Breast epithelium (tissue), 4 donors: Measurements from ENCODE around the gene FADS6. TPM values are rescaled to one million over a fixed set of nuclear protein-coding genes. Genes with fewer than 3 reads are reported as not detected.

Source experiments
- DNase-seq, 2 donors: peaks; one replicate each; pipeline ENCODE4 v3.0.0-alpha.2; 2019; ENCODE audit warnings: low spot score in 2 of 2
- H3K27ac ChIP-seq, 2 donors: fragments of 200-600 bp; sonication (generic) in 1 of 2; one replicate each; pipeline ENCODE4 v1.5.1; 2016 to 2019; ENCODE audit warnings: mild to moderate bottlenecking in 1 of 2
- H3K27me3 ChIP-seq, 2 donors: fragments of 200-600 bp; sonication (generic) in 1 of 2; one replicate each; pipeline versions ENCODE4 v1.5.1 to v1.6.0; 2017 to 2019; ENCODE audit warnings: control low read depth in 1 of 2, mild to moderate bottlenecking in 1 of 2
- H3K36me3 ChIP-seq: fragments of 200-600 bp; one replicate; pipeline ENCODE4 v1.5.1; 2019
- H3K4me1 ChIP-seq, 2 donors: fragments of 200-600 bp; sonication (generic); one replicate each; pipeline ENCODE4 v1.5.1; 2016 to 2019; ENCODE audit warnings: control low read depth in 1 of 2
- H3K4me3 ChIP-seq, 3 donors: fragments of 200-600 bp; sonication (generic); 1 replicate in 2 of 3; 2 replicates in 1 of 3; pipeline ENCODE4 v1.5.1; 2016 to 2019; ENCODE audit warnings: mild to moderate bottlenecking in 3 of 3, moderate library complexity in 2 of 3
- H3K9me3 ChIP-seq, 2 donors: fragments of 200-600 bp; sonication (generic) in 1 of 2; one replicate each; pipeline ENCODE4 v1.5.1; 2016 to 2019; ENCODE audit warnings: control low read depth in 1 of 2
- POLR2A ChIP-seq: fragments of 450-650 bp; IDR thresholded peaks from one replicate; pipeline ENCODE4 v1.6.1; 2016; ENCODE audit warnings: antibody characterized with exemption, mild to moderate bottlenecking, moderate library complexity
- POLR2AphosphoS5 ChIP-seq, 3 donors: sonication (generic); formaldehyde crosslinking; IDR thresholded peaks; one replicate each; pipeline ENCODE4 v1.6.1; 2017; ENCODE audit warnings: antibody characterized with exemption in 3 of 3
- intact Hi-C: fragments of 100-400 bp; cut with DNase I; formaldehyde crosslinking; loops from one replicate; pipeline ENCODE4 v1.15.1; 2023; ENCODE audit warnings: low total_unique reads
- total RNA-seq, 3 donors: library from RNA; depleted of rRNA; stranded (reverse); fragments of >200 nt; gene quantifications; one replicate each; pipeline ENCODE4 v1.1.0, GENCODE V29; 2016
- TF ChIP-seq, protein P1 (sequence below), 3 donors: fragments of 450-650 bp; IDR thresholded peaks; one replicate each; pipeline ENCODE4 v1.5.1; 2016 to 2017; ENCODE audit warnings: antibody characterized with exemption in 3 of 3, mild to moderate bottlenecking in 3 of 3, moderate library complexity in 3 of 3

Gene FADS6
- total RNA-seq, 3 donors from 2014 or later: 0.33 to 0.80 TPM; not detected in 1

DNA sequence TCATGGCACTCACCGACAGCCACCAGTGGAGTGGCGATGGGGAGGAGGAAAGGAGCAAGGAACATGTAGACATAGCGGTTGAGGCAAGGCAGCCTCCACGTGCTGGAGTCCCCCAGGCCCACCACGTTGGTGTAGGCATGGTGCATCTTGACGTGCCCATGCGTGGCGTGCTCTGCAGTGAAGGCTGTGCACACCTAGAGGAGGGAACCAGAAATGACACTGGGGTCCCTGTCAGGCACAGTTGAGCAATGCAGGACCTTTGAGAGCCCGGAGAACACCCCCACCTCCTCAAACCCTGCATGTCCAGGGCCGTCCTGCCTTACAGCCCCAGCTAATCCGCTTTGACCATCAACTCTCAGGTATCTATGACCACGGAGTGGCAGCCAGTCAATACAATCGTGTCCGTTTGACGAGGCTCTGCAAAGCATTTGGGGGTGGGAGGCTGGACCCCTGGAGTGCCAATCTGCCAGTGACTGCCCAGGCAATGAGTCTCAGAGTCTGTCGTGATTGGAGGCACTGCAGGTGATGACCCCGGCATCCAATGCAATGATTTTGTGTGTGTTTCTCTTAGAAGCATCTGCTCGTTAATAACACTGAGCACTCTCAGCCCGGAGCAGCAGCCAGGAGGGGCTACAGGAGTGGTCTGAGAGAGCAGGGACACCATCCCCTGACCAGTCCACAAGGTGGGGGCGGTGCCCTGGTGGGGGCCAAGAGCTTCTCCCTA is 10.8 kb downstream of the FADS6 start:
- TF ChIP-seq POLR2A (no peak), POLR2AphosphoS5 (IDR thresholded peaks at IDR 0.05) (no peak)
- TF ChIP-seq, protein P1, sequence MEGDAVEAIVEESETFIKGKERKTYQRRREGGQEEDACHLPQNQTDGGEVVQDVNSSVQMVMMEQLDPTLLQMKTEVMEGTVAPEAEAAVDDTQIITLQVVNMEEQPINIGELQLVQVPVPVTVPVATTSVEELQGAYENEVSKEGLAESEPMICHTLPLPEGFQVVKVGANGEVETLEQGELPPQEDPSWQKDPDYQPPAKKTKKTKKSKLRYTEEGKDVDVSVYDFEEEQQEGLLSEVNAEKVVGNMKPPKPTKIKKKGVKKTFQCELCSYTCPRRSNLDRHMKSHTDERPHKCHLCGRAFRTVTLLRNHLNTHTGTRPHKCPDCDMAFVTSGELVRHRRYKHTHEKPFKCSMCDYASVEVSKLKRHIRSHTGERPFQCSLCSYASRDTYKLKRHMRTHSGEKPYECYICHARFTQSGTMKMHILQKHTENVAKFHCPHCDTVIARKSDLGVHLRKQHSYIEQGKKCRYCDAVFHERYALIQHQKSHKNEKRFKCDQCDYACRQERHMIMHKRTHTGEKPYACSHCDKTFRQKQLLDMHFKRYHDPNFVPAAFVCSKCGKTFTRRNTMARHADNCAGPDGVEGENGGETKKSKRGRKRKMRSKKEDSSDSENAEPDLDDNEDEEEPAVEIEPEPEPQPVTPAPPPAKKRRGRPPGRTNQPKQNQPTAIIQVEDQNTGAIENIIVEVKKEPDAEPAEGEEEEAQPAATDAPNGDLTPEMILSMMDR (IDR thresholded peaks at IDR 0.05): no peak
- intact Hi-C loops: no loop called here
- H3K27me3 ChIP-seq: peaks cover 0 to 8% of the 10 kb centered on the region in 2 donors

GRCh38 chr17:74881073-74881472 is 12.4 kb downstream of the FADS6 start:
- no peaks in the 10 kb centered on the region for H3K4me1 ChIP-seq
- intact Hi-C loops: no loop called here
- TF ChIP-seq, protein P1 (IDR thresholded peaks at IDR 0.05): no peak
- no peak for TF ChIP-seq POLR2AphosphoS5 (IDR thresholded peaks at IDR 0.05)
- TF ChIP-seq POLR2A: no peak
- no peaks in the 10 kb centered on the region for H3K36me3 ChIP-seq
- H3K4me3 ChIP-seq: no peak overlapping the region
- DNase-seq: no peak
- H3K9me3 ChIP-seq: no peaks in the 10 kb centered on the region
- peaks cover 0 to 8% of the 10 kb centered on the region in 2 donors for H3K27me3 ChIP-seq
- H3K27ac ChIP-seq: no peak overlapping the region

More for the DNA sequence above, 10.8 kb downstream of the FADS6 start:
- Histone ChIP-seq H3K27ac (no peak overlapping the region), H3K4me3 (no peak overlapping the region), H3K4me1 (no peaks in the 10 kb centered on the region), H3K9me3 (no peaks in the 10 kb centered on the region), H3K36me3 (no peaks in the 10 kb centered on the region)
- DNase-seq: no peak

DNA sequence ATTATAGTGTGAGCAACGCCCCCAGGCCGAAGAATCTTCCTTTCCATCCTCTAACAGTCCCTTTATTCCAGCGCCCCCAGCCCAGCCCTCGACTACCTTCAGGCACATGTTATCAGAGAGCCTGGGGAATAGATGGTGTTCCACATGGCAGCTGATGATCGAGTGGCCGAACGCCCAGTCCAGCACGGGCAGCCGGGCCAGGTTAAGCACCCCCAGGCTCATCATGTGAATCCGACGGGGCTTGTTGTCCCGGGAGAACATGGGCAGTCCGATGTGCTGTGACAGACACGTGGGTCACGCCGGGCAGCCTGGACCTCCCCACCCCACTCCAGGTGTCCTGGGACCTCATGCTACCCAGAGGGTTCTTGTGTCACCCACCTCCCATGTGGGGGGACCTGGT is 14.1 kb downstream of the FADS6 start:
- TF ChIP-seq POLR2AphosphoS5 (IDR thresholded peaks at IDR 0.05) (no peak), POLR2A (no peak)
- TF ChIP-seq, protein P1 (IDR thresholded peaks at IDR 0.05): no peak
- H3K27me3 ChIP-seq: peaks cover 0 to 8% of the 10 kb centered on the region in 2 donors
- H3K36me3 ChIP-seq: no peaks in the 10 kb centered on the region
- no peak for DNase-seq
- H3K27ac ChIP-seq: no peak overlapping the region
- intact Hi-C loops: no loop called here
- H3K4me3 ChIP-seq: no peak overlapping the region
- H3K4me1 ChIP-seq: no peaks in the 10 kb centered on the region
- H3K9me3 ChIP-seq: no peaks in the 10 kb centered on the region

GRCh38 chr17:74878658-74879057 is 14.8 kb downstream of the FADS6 start:
- Histone ChIP-seq H3K4me1 (no peaks in the 10 kb centered on the region), H3K27ac (no peak overlapping the region), H3K36me3 (no peaks in the 10 kb centered on the region), H3K4me3 (no peak overlapping the region), H3K9me3 (no peaks in the 10 kb centered on the region), H3K27me3 (peaks cover 0 to 8% of the 10 kb centered on the region in 2 donors)
- no peak for TF ChIP-seq POLR2AphosphoS5 (IDR thresholded peaks at IDR 0.05)
- TF ChIP-seq POLR2A: no peak
- no peak for DNase-seq
- intact Hi-C loops: no loop called here

DNA sequence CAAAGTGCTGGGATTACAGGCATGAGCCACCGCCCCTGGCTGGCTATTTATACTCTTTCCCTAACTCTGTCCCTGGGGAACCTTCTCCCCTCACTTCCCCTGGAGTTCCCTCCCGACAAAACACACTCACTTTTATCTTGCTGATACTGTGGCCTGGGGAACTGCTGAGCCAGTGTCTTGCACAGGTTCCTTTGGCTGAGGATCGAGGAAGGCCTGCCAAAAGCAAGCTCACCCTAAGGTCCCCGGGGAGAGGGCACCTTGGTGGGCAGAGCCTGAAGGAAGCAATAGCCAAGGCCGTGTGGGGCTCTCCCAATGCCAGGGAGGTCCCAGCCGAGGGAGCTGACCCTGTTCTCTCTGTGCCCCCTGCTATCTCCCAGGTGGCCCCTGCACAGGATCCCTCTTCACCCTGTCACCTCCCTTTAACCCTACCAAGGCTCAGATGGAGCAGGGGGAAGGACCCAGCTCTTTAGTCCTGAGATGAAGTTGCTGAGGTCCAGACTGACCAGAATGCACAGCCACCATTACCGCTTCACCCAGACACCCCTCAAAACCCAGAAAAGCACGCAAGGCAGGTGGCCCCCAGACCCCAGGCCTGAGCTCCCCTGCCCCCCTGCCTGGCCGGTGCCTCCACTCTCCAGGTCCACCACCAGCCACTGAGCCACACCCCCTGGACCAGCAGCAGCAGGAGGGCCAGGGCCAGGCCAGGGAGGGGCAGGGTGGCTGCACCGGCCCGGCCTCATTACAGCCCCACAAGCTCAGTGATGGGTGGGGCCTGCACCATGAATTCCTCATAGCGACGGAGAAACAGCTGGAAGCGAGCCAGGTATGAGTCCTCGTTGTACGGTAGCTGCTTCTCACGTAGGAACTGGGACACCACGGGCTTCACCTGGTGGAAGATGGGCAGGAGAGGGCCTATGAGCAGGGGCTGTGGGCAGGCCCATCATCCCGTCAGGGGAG is 15.6 kb downstream of the FADS6 start:
- no peaks in the 10 kb centered on the region for H3K9me3 ChIP-seq
- intact Hi-C loops: no loop called here

More for the DNA sequence above, 15.6 kb downstream of the FADS6 start:
- Histone ChIP-seq H3K27me3 (peaks cover 0 to 7% of the 10 kb centered on the region in 2 donors), H3K4me1 (no peaks in the 10 kb centered on the region), H3K4me3 (no peak overlapping the region), H3K36me3 (no peaks in the 10 kb centered on the region), H3K27ac (no peak overlapping the region)
- DNase-seq: no peak
- TF ChIP-seq, protein P1 (IDR thresholded peaks at IDR 0.05): no peak
- no peak for TF ChIP-seq POLR2AphosphoS5 (IDR thresholded peaks at IDR 0.05)
- no peak for TF ChIP-seq POLR2A
